ENCODE measurements around the gene NXPH1. TPM values are rescaled to one million over a fixed set of nuclear protein-coding genes. Genes with fewer than 3 reads are reported as not detected.

Gene NXPH1
- polyA plus RNA-seq, 4 donors: 0.19 TPM; not detected in 3

GRCh38 chr7:8628656-8629055, 195.2 kb downstream of the NXPH1 start:
- Histone ChIP-seq H3K27me3 (ENCODE audit: control insufficient read depth in 3 of 3, insufficient read depth in 3 of 3, low read length in 3 of 3) (no peaks in the 10 kb centered on the region), H3K27ac (ENCODE audit: low read depth in 1 of 3, low read length in 2 of 3) (no peak overlapping the region), H3K4me1 (ENCODE audit: control insufficient read depth in 3 of 3, insufficient read depth in 2 of 3, low read depth in 1 of 3, low read length in 2 of 3) (no peaks in the 10 kb centered on the region), H3K4me3 (ENCODE audit: low read depth in 1 of 3, low read length in 3 of 3) (no peak overlapping the region), H3K9me3 (ENCODE audit: control insufficient read depth in 2 of 2, insufficient read depth in 1 of 2, low read depth in 1 of 2, low read length in 1 of 2) (no peaks in the 10 kb centered on the region), H3K36me3 (ENCODE audit: control insufficient read depth in 3 of 3, insufficient read depth in 2 of 3, low read depth in 1 of 3, low read length in 3 of 3) (no peaks in the 10 kb centered on the region)
- WGBS, 3 donors: 82 to 88% (median 83%) methylated on average over 7 of the region's 7 CpGs
- FAIRE-seq: no peak
- DNase-seq: no peak

GRCh38 chr7:8629504-8629903, 196.1 kb downstream of the NXPH1 start:
- no peaks in the 10 kb centered on the region for H3K4me1 ChIP-seq (ENCODE audit: control insufficient read depth in 3 of 3, insufficient read depth in 2 of 3, low read depth in 1 of 3, low read length in 2 of 3)
- FAIRE-seq: no peak
- WGBS, 3 donors: 51 to 60% (median 55%) methylated on average over 3 of the region's 3 CpGs
- no peak overlapping the region for H3K4me3 ChIP-seq (ENCODE audit: low read depth in 1 of 3, low read length in 3 of 3)
- no peak overlapping the region for H3K27ac ChIP-seq (ENCODE audit: low read depth in 1 of 3, low read length in 2 of 3)
- no peaks in the 10 kb centered on the region for H3K36me3 ChIP-seq (ENCODE audit: control insufficient read depth in 3 of 3, insufficient read depth in 2 of 3, low read depth in 1 of 3, low read length in 3 of 3)
- H3K27me3 ChIP-seq (ENCODE audit: control insufficient read depth in 3 of 3, insufficient read depth in 3 of 3, low read length in 3 of 3): no peaks in the 10 kb centered on the region
- no peaks in the 10 kb centered on the region for H3K9me3 ChIP-seq (ENCODE audit: control insufficient read depth in 2 of 2, insufficient read depth in 1 of 2, low read depth in 1 of 2, low read length in 1 of 2)
- DNase-seq: no peak

- H3K4me3 ChIP-seq (ENCODE audit: low read depth in 1 of 3, low read length in 3 of 3): no peak overlapping the region
- H3K27me3 ChIP-seq (ENCODE audit: control insufficient read depth in 3 of 3, insufficient read depth in 3 of 3, low read length in 3 of 3): no peaks in the 10 kb centered on the region
- FAIRE-seq (no peak), DNase-seq (no peak)
- WGBS, 3 donors: 73 to 79% (median 75%) methylated on average over 4 of the region's 4 CpGs
- no peak overlapping the region for H3K27ac ChIP-seq (ENCODE audit: low read depth in 1 of 3, low read length in 2 of 3)
- no peaks in the 10 kb centered on the region for H3K36me3 ChIP-seq (ENCODE audit: control insufficient read depth in 3 of 3, insufficient read depth in 2 of 3, low read depth in 1 of 3, low read length in 3 of 3)
- H3K9me3 ChIP-seq (ENCODE audit: control insufficient read depth in 2 of 2, insufficient read depth in 1 of 2, low read depth in 1 of 2, low read length in 1 of 2): no peaks in the 10 kb centered on the region
- no peaks in the 10 kb centered on the region for H3K4me1 ChIP-seq (ENCODE audit: control insufficient read depth in 3 of 3, insufficient read depth in 2 of 3, low read depth in 1 of 3, low read length in 2 of 3)
These were observed 203.9 kb downstream of the NXPH1 start for GRCh38 chr7:8637322-8637721.

- H3K4me1 ChIP-seq (ENCODE audit: control insufficient read depth in 3 of 3, insufficient read depth in 2 of 3, low read depth in 1 of 3, low read length in 2 of 3): no peaks in the 10 kb centered on the region
- DNase-seq: peak in 1 of 2 donors; percentile 1
- no peak overlapping the region for H3K27ac ChIP-seq (ENCODE audit: low read depth in 1 of 3, low read length in 2 of 3)
- H3K4me3 ChIP-seq (ENCODE audit: low read depth in 1 of 3, low read length in 3 of 3): no peak overlapping the region
- no peaks in the 10 kb centered on the region for H3K36me3 ChIP-seq (ENCODE audit: control insufficient read depth in 3 of 3, insufficient read depth in 2 of 3, low read depth in 1 of 3, low read length in 3 of 3)
- no peak for FAIRE-seq
- H3K9me3 ChIP-seq (ENCODE audit: control insufficient read depth in 2 of 2, insufficient read depth in 1 of 2, low read depth in 1 of 2, low read length in 1 of 2): no peaks in the 10 kb centered on the region
- 37 to 42% (median 42%) methylated on average over 7 of the region's 7 CpGs for WGBS, 3 donors
- no peaks in the 10 kb centered on the region for H3K27me3 ChIP-seq (ENCODE audit: control insufficient read depth in 3 of 3, insufficient read depth in 3 of 3, low read length in 3 of 3)
These were observed 204.7 kb downstream of the NXPH1 start for GRCh38 chr7:8638076-8638475.

GRCh38 chr7:8639668-8640067, 206.3 kb downstream of the NXPH1 start:
- 66 to 80% (median 71%) methylated on average over 5 of the region's 5 CpGs for WGBS, 3 donors
- no peaks in the 10 kb centered on the region for H3K36me3 ChIP-seq (ENCODE audit: control insufficient read depth in 3 of 3, insufficient read depth in 2 of 3, low read depth in 1 of 3, low read length in 3 of 3)
- no peaks in the 10 kb centered on the region for H3K9me3 ChIP-seq (ENCODE audit: control insufficient read depth in 2 of 2, insufficient read depth in 1 of 2, low read depth in 1 of 2, low read length in 1 of 2)
- no peaks in the 10 kb centered on the region for H3K4me1 ChIP-seq (ENCODE audit: control insufficient read depth in 3 of 3, insufficient read depth in 2 of 3, low read depth in 1 of 3, low read length in 2 of 3)
- DNase-seq (no peak), FAIRE-seq (no peak)
- H3K27ac ChIP-seq (ENCODE audit: low read depth in 1 of 3, low read length in 2 of 3): no peak overlapping the region
- H3K4me3 ChIP-seq (ENCODE audit: low read depth in 1 of 3, low read length in 3 of 3): no peak overlapping the region
- H3K27me3 ChIP-seq (ENCODE audit: control insufficient read depth in 3 of 3, insufficient read depth in 3 of 3, low read length in 3 of 3): no peaks in the 10 kb centered on the region

- no peak overlapping the region for H3K27ac ChIP-seq (ENCODE audit: low read depth in 1 of 3, low read length in 2 of 3)
- no peaks in the 10 kb centered on the region for H3K4me1 ChIP-seq (ENCODE audit: control insufficient read depth in 3 of 3, insufficient read depth in 2 of 3, low read depth in 1 of 3, low read length in 2 of 3)
- no peaks in the 10 kb centered on the region for H3K27me3 ChIP-seq (ENCODE audit: control insufficient read depth in 3 of 3, insufficient read depth in 3 of 3, low read length in 3 of 3)
- H3K9me3 ChIP-seq (ENCODE audit: control insufficient read depth in 2 of 2, insufficient read depth in 1 of 2, low read depth in 1 of 2, low read length in 1 of 2): no peaks in the 10 kb centered on the region
- DNase-seq (no peak), FAIRE-seq (no peak)
- 52 to 75% (median 52%) methylated on average over 1 of the region's 1 CpG for WGBS, 3 donors
- H3K36me3 ChIP-seq (ENCODE audit: control insufficient read depth in 3 of 3, insufficient read depth in 2 of 3, low read depth in 1 of 3, low read length in 3 of 3): no peaks in the 10 kb centered on the region
- no peak overlapping the region for H3K4me3 ChIP-seq (ENCODE audit: low read depth in 1 of 3, low read length in 3 of 3)
These were observed 207.3 kb downstream of the NXPH1 start for GRCh38 chr7:8640671-8641070.

GRCh38 chr7:8668627-8669500, 235.5 kb downstream of the NXPH1 start:
- Histone ChIP-seq H3K9me3 (ENCODE audit: control insufficient read depth in 2 of 2, insufficient read depth in 1 of 2, low read depth in 1 of 2, low read length in 1 of 2) (peaks cover 2 to 15% of the 10 kb centered on the region in 2 donors), H3K4me1 (ENCODE audit: control insufficient read depth in 3 of 3, insufficient read depth in 2 of 3, low read depth in 1 of 3, low read length in 2 of 3) (no peaks in the 10 kb centered on the region), H3K27ac (ENCODE audit: low read depth in 1 of 3, low read length in 2 of 3) (no peak overlapping the region), H3K27me3 (ENCODE audit: control insufficient read depth in 3 of 3, insufficient read depth in 3 of 3, low read length in 3 of 3) (no peaks in the 10 kb centered on the region), H3K4me3 (ENCODE audit: low read depth in 1 of 3, low read length in 3 of 3) (no peak overlapping the region), H3K36me3 (ENCODE audit: control insufficient read depth in 3 of 3, insufficient read depth in 2 of 3, low read depth in 1 of 3, low read length in 3 of 3) (no peaks in the 10 kb centered on the region)
- no peak for FAIRE-seq
- DNase-seq: no peak
- WGBS, 3 donors: 41 to 67% (median 54%) methylated on average over 6 of the region's 6 CpGs

- Histone ChIP-seq H3K36me3 (ENCODE audit: control insufficient read depth in 3 of 3, insufficient read depth in 2 of 3, low read depth in 1 of 3, low read length in 3 of 3) (no peaks in the 10 kb centered on the region), H3K4me1 (ENCODE audit: control insufficient read depth in 3 of 3, insufficient read depth in 2 of 3, low read depth in 1 of 3, low read length in 2 of 3) (no peaks in the 10 kb centered on the region), H3K9me3 (ENCODE audit: control insufficient read depth in 2 of 2, insufficient read depth in 1 of 2, low read depth in 1 of 2, low read length in 1 of 2) (peaks cover 2 to 15% of the 10 kb centered on the region in 2 donors), H3K27me3 (ENCODE audit: control insufficient read depth in 3 of 3, insufficient read depth in 3 of 3, low read length in 3 of 3) (no peaks in the 10 kb centered on the region), H3K4me3 (ENCODE audit: low read depth in 1 of 3, low read length in 3 of 3) (no peak overlapping the region), H3K27ac (ENCODE audit: low read depth in 1 of 3, low read length in 2 of 3) (no peak overlapping the region)
- no peak for FAIRE-seq
- DNase-seq: no peak
These were observed 236.1 kb downstream of the NXPH1 start for GRCh38 chr7:8669501-8669851.

GRCh38 chr7:8684426-8684825, 251.0 kb downstream of the NXPH1 start:
- no peaks in the 10 kb centered on the region for H3K4me1 ChIP-seq (ENCODE audit: control insufficient read depth in 3 of 3, insufficient read depth in 2 of 3, low read depth in 1 of 3, low read length in 2 of 3)
- H3K27me3 ChIP-seq (ENCODE audit: control insufficient read depth in 3 of 3, insufficient read depth in 3 of 3, low read length in 3 of 3): no peaks in the 10 kb centered on the region
- no peaks in the 10 kb centered on the region for H3K9me3 ChIP-seq (ENCODE audit: control insufficient read depth in 2 of 2, insufficient read depth in 1 of 2, low read depth in 1 of 2, low read length in 1 of 2)
- no peaks in the 10 kb centered on the region for H3K36me3 ChIP-seq (ENCODE audit: control insufficient read depth in 3 of 3, insufficient read depth in 2 of 3, low read depth in 1 of 3, low read length in 3 of 3)
- FAIRE-seq: no peak
- no peak overlapping the region for H3K27ac ChIP-seq (ENCODE audit: low read depth in 1 of 3, low read length in 2 of 3)
- no peak for DNase-seq
- H3K4me3 ChIP-seq (ENCODE audit: low read depth in 1 of 3, low read length in 3 of 3): no peak overlapping the region
- 51 to 67% (median 57%) methylated on average over 4 of the region's 4 CpGs for WGBS, 3 donors

Data from small intestine (tissue), 7 donors.